CD1c-positive myeloid dendritic cell (primary cell): ENCODE data around the gene TMEM74B.

Experiments used
- DNase-seq: peaks from one replicate; pipeline ENCODE4 v3.0.0-alpha.2; 2016; ENCODE audit errors: extremely low spot score

The TMEM74B gene

DNA sequence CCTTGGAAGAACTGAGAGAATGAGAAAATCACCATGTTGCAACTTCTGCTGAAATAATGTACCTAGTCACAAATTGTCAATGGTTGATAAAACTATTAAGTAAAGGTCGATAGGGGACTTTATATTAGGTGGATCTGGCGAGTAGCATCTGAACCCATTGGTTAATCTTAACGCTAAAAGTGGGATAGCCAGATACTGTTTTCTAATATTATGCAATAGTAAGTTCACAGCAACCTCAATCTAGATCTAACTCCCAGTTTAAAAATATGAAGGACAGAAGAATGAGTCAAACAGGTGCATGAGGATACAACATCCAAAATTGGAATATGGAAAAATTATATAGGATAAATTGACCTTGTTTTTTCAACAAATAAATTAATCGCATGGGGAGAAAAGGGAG, 47.5 kb downstream of the TMEM74B start:
- no peak for DNase-seq

- no peak for DNase-seq
Observed at GRCh38 chr20:1134836-1135235, 49.9 kb downstream of the TMEM74B start.

GRCh38 chr20:1134355-1134754, 50.4 kb downstream of the TMEM74B start:
- DNase-seq: no peak

DNA sequence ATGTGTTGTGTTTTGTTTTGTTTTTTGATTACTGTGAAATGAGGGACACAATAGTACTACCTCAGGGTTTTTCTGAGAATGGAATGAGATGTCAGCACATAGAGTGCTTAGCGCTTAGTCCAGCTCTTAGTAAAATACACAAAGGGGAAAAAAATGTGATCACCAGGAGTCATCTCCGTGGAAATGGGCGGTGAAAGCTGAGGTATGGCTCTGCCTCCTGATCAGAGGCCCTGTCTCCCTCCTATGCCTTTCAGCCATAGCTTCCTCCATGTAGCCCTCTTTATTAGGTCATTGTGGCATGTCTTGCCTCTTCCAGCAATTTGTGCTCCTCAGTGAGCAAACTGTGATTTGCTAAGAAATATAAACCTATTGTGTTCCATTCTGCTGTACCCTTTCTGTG, 53.4 kb downstream of the TMEM74B start:
- DNase-seq: no peak

DNA sequence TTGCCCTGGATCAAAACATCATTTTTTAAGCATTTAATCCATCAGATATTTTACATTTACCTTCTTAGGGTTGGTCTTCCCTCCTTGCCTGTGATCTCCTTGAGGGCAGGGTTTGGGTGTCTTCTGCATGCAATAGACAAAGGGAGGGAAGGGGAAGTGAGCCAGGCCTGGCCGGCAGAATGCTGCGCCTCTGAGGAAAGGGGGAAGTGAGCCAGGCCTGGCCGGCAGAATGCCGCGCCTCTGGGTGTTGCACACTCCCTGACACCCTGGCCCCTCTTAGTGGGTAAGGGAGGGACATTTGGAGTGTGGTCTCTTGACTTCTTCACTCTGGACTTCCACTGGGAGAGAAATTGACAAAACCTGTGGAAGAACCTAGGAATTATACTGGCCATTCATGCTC, 53.9 kb downstream of the TMEM74B start:
- peak; percentile 81 for DNase-seq
